Measurements from ENCODE around the gene RNF17. TPM values are rescaled to one million over a fixed set of nuclear protein-coding genes. Genes with fewer than 3 reads are reported as not detected.

Gene RNF17
- total RNA-seq, 4 donors from 2014 or later = 0.23 TPM; not detected in 3

- in situ Hi-C loops (cut with MboI; ENCODE audit: low sequenced_read_pairs in 4 of 4) = no loop called here
- H3K9me3 ChIP-seq = no peaks in the 10 kb centered on the region
These were observed 158.4 kb downstream of the RNF17 start for GRCh38 chr13:24922387-24922744.

DNA sequence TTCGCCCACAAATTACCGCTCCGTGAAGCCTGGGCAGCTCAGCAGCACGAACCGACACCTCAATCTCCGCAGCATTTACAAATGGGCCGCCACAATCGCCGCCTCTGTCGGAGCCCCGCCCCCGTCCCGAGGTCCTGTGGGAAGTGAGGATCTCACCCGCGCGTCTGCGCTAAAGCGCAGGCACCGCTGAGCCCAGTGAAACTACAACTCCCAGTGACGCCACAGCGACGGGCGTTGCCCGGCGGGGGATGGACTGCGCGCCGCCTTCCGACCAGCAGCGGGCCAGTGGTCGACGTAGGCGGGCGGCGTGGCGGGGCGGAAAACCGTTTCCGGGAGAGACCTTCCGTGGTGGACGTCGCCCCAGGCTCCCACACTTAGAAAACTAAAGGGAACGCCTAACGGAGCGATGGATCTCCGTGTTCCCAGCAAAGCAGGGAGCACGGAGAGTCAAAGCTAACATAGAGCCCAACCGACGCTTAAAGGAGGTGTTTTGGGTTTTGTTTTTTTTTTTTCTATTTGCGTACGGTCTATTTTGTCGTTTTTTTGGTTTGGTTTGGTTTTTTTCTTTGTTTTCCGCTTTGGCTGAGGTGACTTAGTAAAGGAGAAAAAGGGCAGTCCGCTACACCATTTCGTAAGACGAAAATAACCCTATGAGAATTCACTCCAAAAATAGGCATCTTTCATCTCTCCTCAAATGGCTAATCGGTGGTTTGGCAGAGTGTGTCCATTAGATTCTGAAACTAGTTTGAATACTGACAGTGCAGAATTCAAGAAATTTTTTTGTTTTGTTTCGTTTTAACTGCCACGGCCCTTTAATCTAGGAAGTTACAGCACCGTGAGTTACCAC lies 159.0 kb downstream of the RNF17 start:
- H3K4me1 ChIP-seq = peaks cover 0 to 7% of the 10 kb centered on the region in 2 donors
- H3K36me3 ChIP-seq = no peaks in the 10 kb centered on the region
- intact Hi-C loops (cut with DNase I; ENCODE audit: low total_unique reads) = loop anchor here (10.0 kb wide), 1 partner anchor 362 kb away; the partner anchor contains the start of gene MTMR6
- peak overlapping the region; percentile 94 to 98 (median 94) for H3K27ac ChIP-seq
- H3K4me3 ChIP-seq = peak overlapping the region; percentile 69 to 96 (median 83)
- H3K9me3 ChIP-seq = no peaks in the 10 kb centered on the region
- TF ChIP-seq CTCF (IDR thresholded peaks at IDR 0.05 in 4 of 5, conservative IDR thresholded peaks at IDR 0.05 in 1 of 5) = peak in 2 of 5 experiments; percentile 35 to 41
- TF ChIP-seq POLR2A (IDR thresholded peaks at IDR 0.05) = peak; percentile 65 to 75
- H3K27me3 ChIP-seq = no peaks in the 10 kb centered on the region
- peak; percentile 96 to 97 for ATAC-seq
- DNase-seq = peak; percentile 93 to 95
- in situ Hi-C loops (cut with MboI; ENCODE audit: low sequenced_read_pairs in 4 of 4) = no loop called here

More at GRCh38 chr13:24922387-24922744, 158.4 kb downstream of the RNF17 start:
- intact Hi-C loops (cut with DNase I; ENCODE audit: low total_unique reads) = loop anchor here (10.0 kb wide), 1 partner anchor 362 kb away; the partner anchor contains the start of gene MTMR6
- ATAC-seq (peak; percentile 24 to 28), DNase-seq (no peak)
- Histone ChIP-seq H3K27me3 (no peaks in the 10 kb centered on the region), H3K27ac (peak overlapping the region; percentile 94 to 98 (median 94)), H3K36me3 (no peaks in the 10 kb centered on the region), H3K4me1 (peaks cover 0 to 7% of the 10 kb centered on the region in 2 donors), H3K4me3 (peak overlapping the region; percentile 69 to 96 (median 83))
- TF ChIP-seq POLR2A (IDR thresholded peaks at IDR 0.05) = no peak
- no peak for TF ChIP-seq CTCF (IDR thresholded peaks at IDR 0.05 in 4 of 5, conservative IDR thresholded peaks at IDR 0.05 in 1 of 5)

DNA sequence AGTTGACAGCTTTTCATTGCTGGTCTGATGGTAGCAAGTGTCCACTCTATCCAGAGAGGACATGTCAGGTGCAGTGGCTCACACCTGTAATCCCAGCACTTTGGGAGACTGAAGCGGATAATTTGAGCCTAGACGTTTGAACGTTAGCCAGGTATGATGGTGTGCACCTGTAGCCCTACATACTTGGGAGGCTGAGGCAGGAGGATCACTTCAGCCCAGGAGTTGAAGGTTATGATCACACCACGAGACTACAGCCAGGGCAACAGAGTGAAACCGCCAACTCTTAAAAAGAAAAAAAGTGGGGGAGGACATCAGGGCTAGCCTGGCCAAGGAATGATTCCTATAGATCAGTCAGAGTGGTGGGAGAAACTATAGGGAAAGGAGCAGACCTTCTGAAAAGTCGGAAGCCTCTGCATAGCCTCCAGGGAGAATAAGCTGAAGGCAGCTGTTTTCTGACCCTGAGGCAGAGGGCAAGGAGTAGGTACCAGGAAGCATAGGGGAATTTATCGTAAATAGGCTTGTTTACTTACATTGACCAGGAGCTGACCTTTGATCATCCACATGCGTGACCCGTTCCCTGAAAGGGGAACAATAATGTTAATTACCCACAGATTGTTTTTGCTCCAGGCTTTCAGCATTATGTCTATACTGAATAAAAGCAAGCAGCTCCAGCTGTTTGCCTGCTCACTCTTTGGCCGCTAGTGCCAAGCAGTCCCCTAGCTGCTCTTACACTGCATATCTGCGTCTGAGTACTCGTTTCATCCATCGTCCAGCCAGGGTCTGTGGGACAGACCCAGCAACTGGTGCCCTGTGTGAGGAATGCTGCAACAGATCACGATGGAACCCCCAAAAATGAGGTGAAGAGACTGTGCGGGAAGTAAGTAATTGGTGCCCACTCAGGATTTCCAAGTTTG lies 161.6 kb downstream of the RNF17 start:
- ATAC-seq (no peak), DNase-seq (no peak)
- peaks cover 0 to 7% of the 10 kb centered on the region in 2 donors for H3K4me1 ChIP-seq
- in situ Hi-C loops (cut with MboI; ENCODE audit: low sequenced_read_pairs in 4 of 4) (no loop called here), intact Hi-C loops (cut with DNase I; ENCODE audit: low total_unique reads) (loop anchor here (10.0 kb wide), 1 partner anchor 359 kb away; the partner anchor contains the start of gene MTMR6)
- peaks cover 0 to 9% (median 4%) of the 10 kb centered on the region in 3 donors for H3K27me3 ChIP-seq
- H3K4me3 ChIP-seq = no peak overlapping the region
- H3K27ac ChIP-seq = no peak overlapping the region
- no peaks in the 10 kb centered on the region for H3K36me3 ChIP-seq
- H3K9me3 ChIP-seq = no peaks in the 10 kb centered on the region
- TF ChIP-seq CTCF (IDR thresholded peaks at IDR 0.05 in 4 of 5, conservative IDR thresholded peaks at IDR 0.05 in 1 of 5) (no peak), POLR2A (IDR thresholded peaks at IDR 0.05) (no peak)

DNA sequence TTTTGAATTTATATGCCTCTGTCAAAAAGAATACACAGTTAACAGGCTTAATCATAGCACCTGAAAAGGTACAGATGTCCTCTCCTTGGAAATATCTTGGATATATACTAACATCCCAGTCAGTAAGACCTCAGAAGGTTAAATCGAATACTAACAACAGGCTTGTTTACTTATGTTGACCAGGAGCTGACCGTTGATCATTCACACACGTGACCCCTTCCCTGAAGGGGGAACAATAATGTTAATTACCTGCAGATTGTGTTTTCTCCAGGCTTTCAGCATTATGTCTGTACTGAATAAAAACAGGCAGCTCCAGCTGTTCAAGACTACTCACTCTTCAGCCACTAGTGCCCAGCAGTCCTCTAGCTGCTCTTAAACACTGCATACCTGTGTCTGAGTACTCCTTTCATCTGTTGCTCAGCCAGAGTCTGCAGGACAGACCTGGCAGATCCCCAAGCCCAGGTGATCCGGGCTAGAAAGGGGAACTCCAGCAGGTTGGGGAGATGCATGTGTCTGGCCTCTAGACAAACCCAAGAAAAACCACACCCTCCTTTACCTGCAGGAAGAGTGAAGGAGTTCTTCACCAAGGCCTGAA lies 163.9 kb downstream of the RNF17 start:
- in situ Hi-C loops (cut with MboI; ENCODE audit: low sequenced_read_pairs in 4 of 4) (no loop called here), intact Hi-C loops (cut with DNase I; ENCODE audit: low total_unique reads) (loop anchor here (10.0 kb wide), 1 partner anchor 357 kb away; the partner anchor contains the start of gene MTMR6)
- H3K27ac ChIP-seq = no peak overlapping the region
- peaks cover 16 to 28% (median 21%) of the 10 kb centered on the region in 3 donors for H3K27me3 ChIP-seq
- TF ChIP-seq POLR2A (IDR thresholded peaks at IDR 0.05) (no peak), CTCF (IDR thresholded peaks at IDR 0.05 in 4 of 5, conservative IDR thresholded peaks at IDR 0.05 in 1 of 5) (no peak)
- H3K4me3 ChIP-seq = no peak overlapping the region
- H3K9me3 ChIP-seq = no peaks in the 10 kb centered on the region
- no peak for ATAC-seq
- no peaks in the 10 kb centered on the region for H3K4me1 ChIP-seq
- H3K36me3 ChIP-seq = no peaks in the 10 kb centered on the region
- no peak for DNase-seq

Data from gastrocnemius medialis (tissue), 4 donors.